Measurements from ENCODE around the gene POT1.

DNA sequence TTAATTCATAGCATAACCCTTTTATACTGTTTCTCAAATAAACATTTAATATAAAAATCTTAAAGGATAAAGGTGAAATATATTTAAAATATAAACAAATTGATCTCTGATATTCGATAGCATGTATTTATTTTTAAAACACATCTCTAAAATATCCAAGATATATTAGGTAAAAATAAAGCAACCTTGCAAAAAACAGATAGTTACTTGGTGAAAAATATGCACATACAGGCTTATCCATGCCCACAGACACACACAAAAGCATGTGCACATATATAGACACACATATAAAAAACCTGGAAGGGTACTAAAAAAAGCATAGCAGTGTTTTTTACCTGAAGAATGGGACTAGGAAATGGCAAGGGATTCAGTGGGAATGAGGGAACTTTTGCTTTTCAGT, 19.8 kb downstream of the POT1 start:
- no peak for TF ChIP-seq EP300 (IDR thresholded peaks at IDR 0.05; ENCODE audit: low read depth)
- TF ChIP-seq, protein P1, sequence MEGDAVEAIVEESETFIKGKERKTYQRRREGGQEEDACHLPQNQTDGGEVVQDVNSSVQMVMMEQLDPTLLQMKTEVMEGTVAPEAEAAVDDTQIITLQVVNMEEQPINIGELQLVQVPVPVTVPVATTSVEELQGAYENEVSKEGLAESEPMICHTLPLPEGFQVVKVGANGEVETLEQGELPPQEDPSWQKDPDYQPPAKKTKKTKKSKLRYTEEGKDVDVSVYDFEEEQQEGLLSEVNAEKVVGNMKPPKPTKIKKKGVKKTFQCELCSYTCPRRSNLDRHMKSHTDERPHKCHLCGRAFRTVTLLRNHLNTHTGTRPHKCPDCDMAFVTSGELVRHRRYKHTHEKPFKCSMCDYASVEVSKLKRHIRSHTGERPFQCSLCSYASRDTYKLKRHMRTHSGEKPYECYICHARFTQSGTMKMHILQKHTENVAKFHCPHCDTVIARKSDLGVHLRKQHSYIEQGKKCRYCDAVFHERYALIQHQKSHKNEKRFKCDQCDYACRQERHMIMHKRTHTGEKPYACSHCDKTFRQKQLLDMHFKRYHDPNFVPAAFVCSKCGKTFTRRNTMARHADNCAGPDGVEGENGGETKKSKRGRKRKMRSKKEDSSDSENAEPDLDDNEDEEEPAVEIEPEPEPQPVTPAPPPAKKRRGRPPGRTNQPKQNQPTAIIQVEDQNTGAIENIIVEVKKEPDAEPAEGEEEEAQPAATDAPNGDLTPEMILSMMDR (IDR thresholded peaks at IDR 0.05): no peak
- TF ChIP-seq POLR2A (IDR thresholded peaks at IDR 0.05): no peak
- TF ChIP-seq POLR2AphosphoS5 (IDR thresholded peaks at IDR 0.05): no peak

Data from transverse colon (tissue), 4 donors.